ENCODE data around the gene ZNF747. TPM values are rescaled to one million over a fixed set of nuclear protein-coding genes. Genes with fewer than 3 reads are reported as not detected.
"Not testable (repeated sequence)": the region's sequence is repeated elsewhere in the genome, so short reads cannot be mapped to it uniquely, and the experiment has no call there.

ZNF747 gene
- total RNA-seq, 1 experiment from 2014 or later: 9.8 TPM

DNA sequence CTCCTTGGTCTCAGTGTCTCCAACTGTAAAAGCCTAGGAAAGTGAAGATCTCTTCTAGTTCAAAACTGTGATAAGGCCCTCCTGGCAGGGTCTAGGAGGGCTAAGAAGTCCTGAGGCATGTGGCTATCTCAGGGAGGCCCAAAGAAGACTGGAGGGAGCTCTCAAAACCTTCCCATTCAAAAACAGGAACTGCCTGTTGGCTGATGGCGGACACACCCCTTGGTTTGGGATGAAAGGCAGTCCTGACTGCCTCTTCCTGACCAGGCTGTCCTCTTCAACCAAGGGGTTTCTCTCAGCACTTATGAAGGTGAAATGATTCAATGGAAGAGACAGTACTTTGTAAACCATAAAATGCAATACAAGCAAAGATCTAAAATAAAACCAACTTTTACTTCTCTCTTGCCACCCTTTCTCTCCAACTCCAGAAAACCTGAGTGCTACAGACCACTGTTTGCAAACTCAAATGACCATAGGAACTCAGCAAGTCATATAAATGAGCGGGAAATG, 18.8 kb upstream of the ZNF747 start:
- no peaks in the 10 kb centered on the region for H3K9me2 ChIP-seq (replicated peaks; ENCODE audit: insufficient read depth, low read length)
- no peak for DNase-seq
- H2AFZ ChIP-seq (ENCODE audit: low read length): no peak overlapping the region
- H4K20me1 ChIP-seq (ENCODE audit: insufficient read depth, low read depth, low read length): no peaks in the 10 kb centered on the region
- no peak overlapping the region for H3K9ac ChIP-seq (ENCODE audit: low read length)
- H3K27me3 ChIP-seq (ENCODE audit: low read length): no peaks in the 10 kb centered on the region
- H3K36me3 ChIP-seq (ENCODE audit: insufficient read depth, low read length): peaks cover 5% of the 10 kb centered on the region; the same call in 1 of the 2 replicates
- H3K27ac ChIP-seq (ENCODE audit: low read length): no peak overlapping the region
- H3K9me3 ChIP-seq (ENCODE audit: low read length): no peaks in the 10 kb centered on the region
- peaks cover 15% of the 10 kb centered on the region for H3K79me2 ChIP-seq (ENCODE audit: low read length)
- H3K4me3 ChIP-seq (ENCODE audit: low read length): no peak overlapping the region
- peaks cover 5% of the 10 kb centered on the region for H3K4me1 ChIP-seq (ENCODE audit: low read length)
- H3K4me2 ChIP-seq (ENCODE audit: low read depth, low read length, poor library complexity, severe bottlenecking): no peak overlapping the region

DNA sequence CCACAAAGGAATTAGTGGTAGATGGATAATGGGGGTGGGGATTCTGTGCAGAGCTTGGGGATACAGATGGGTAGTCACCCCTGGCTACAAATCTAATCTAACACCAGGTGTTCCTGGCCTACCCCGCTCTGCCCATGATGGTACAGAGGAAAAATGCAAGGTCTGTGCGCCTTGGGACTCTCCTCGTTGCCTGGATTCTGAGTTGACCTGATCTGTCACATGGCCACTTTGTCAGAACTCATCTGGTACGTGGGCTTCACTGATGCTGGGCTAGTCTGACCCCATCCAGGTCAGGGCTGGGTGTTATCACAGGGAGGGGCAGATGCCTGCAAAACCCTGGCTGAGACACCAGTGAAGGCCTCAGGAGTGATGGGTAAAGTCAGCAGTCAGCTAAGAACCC, 18.3 kb upstream of the ZNF747 start:
- DNase-seq: no peak
- no peaks in the 10 kb centered on the region for H4K20me1 ChIP-seq (ENCODE audit: insufficient read depth, low read depth, low read length)
- no peaks in the 10 kb centered on the region for H3K9me2 ChIP-seq (replicated peaks; ENCODE audit: insufficient read depth, low read length)
- no peak overlapping the region for H3K4me2 ChIP-seq (ENCODE audit: low read depth, low read length, poor library complexity, severe bottlenecking)
- peaks cover 5% of the 10 kb centered on the region; the same call in 1 of the 2 replicates for H3K36me3 ChIP-seq (ENCODE audit: insufficient read depth, low read length)
- H3K27ac ChIP-seq (ENCODE audit: low read length): no peak overlapping the region
- H3K27me3 ChIP-seq (ENCODE audit: low read length): no peaks in the 10 kb centered on the region
- peaks cover 15% of the 10 kb centered on the region for H3K79me2 ChIP-seq (ENCODE audit: low read length)
- H3K9ac ChIP-seq (ENCODE audit: low read length): no peak overlapping the region
- H3K4me1 ChIP-seq (ENCODE audit: low read length): peaks cover 5% of the 10 kb centered on the region
- no peak overlapping the region for H3K4me3 ChIP-seq (ENCODE audit: low read length)
- no peaks in the 10 kb centered on the region for H3K9me3 ChIP-seq (ENCODE audit: low read length)
- no peak overlapping the region for H2AFZ ChIP-seq (ENCODE audit: low read length)

DNA sequence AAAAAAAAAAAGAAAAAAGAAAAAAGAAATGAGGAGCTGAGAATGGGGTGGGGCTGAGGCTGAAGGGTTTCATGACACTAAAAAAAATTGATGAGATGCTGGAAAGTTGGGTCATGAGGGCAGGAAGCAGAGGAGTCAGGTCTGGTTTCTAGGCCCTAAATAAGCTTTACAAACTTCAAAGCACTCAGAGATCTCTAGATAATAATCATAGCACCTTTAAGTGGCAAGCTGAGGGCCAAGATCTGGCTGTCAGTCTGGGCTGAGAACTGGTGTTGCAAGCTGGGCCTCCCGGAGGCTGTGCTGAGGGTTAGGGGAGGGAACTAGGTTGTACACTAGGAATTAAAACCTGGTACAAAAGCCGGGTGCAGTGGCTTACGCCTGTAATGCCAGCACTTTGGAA, 17.1 kb upstream of the ZNF747 start:
- Histone ChIP-seq H3K9ac (ENCODE audit: low read length) (no peak overlapping the region), H3K79me2 (ENCODE audit: low read length) (peaks cover 5% of the 10 kb centered on the region), H3K9me2 (replicated peaks; ENCODE audit: insufficient read depth, low read length) (no peaks in the 10 kb centered on the region), H3K9me3 (ENCODE audit: low read length) (no peaks in the 10 kb centered on the region), H4K20me1 (ENCODE audit: insufficient read depth, low read depth, low read length) (no peaks in the 10 kb centered on the region), H3K4me1 (ENCODE audit: low read length) (no peaks in the 10 kb centered on the region), H3K4me3 (ENCODE audit: low read length) (no peak overlapping the region), H3K27me3 (ENCODE audit: low read length) (no peaks in the 10 kb centered on the region), H3K36me3 (ENCODE audit: insufficient read depth, low read length) (peaks cover 5% of the 10 kb centered on the region; the same call in 1 of the 2 replicates), H2AFZ (ENCODE audit: low read length) (no peak overlapping the region), H3K4me2 (ENCODE audit: low read depth, low read length, poor library complexity, severe bottlenecking) (no peak overlapping the region), H3K27ac (ENCODE audit: low read length) (no peak overlapping the region)
- no peak for DNase-seq

DNA sequence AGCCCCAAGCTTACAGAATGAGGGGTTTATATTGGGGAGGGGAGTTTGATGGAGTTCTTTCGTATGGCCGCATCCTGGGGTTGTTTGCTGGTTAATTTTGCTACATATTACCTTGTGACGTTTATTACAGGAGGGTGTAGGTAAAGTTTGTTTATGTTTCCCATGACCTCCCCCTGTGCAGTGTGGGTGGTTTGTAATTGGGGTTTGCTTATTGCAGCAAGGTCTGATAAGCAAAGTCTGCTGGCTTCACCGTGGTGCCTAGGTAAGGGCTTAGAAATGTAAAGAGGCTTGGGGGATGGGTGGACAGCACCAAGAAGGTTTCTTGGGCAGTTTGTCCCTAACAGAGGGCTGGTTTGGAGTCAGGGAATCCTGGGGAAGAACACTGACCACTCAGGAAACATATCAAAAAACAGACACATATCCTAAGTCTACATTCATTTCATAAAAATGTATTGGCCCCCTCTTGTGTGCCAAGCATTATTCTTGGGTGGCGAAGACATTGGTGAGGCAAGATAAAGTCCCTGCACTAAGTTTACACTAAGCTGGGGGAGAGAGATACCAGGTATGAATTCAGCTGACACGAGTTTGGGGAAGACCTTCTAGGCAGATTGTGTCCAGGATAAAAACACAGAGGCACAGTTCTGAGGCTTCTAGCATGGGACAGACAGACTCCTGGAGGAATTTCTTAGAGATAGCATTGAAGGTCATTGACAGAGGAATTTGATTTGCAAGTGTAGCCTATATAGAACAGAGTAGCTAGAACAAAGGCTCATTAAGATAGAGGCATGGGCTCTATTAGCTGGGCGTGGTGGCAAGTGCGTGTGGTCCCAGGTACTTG, 14.0 kb upstream of the ZNF747 start:
- Histone ChIP-seq H3K27ac (ENCODE audit: low read length) (no peak overlapping the region), H3K4me1 (ENCODE audit: low read length) (no peaks in the 10 kb centered on the region), H3K36me3 (ENCODE audit: insufficient read depth, low read length) (peaks cover 2% of the 10 kb centered on the region; the same call in 1 of the 2 replicates), H4K20me1 (ENCODE audit: insufficient read depth, low read depth, low read length) (no peaks in the 10 kb centered on the region), H3K4me3 (ENCODE audit: low read length) (no peak overlapping the region), H3K9me2 (replicated peaks; ENCODE audit: insufficient read depth, low read length) (no peaks in the 10 kb centered on the region), H2AFZ (ENCODE audit: low read length) (no peak overlapping the region), H3K9me3 (ENCODE audit: low read length) (no peaks in the 10 kb centered on the region), H3K79me2 (ENCODE audit: low read length) (no peaks in the 10 kb centered on the region), H3K9ac (ENCODE audit: low read length) (no peak overlapping the region), H3K4me2 (ENCODE audit: low read depth, low read length, poor library complexity, severe bottlenecking) (no peak overlapping the region), H3K27me3 (ENCODE audit: low read length) (no peaks in the 10 kb centered on the region)
- no peak for DNase-seq

DNA sequence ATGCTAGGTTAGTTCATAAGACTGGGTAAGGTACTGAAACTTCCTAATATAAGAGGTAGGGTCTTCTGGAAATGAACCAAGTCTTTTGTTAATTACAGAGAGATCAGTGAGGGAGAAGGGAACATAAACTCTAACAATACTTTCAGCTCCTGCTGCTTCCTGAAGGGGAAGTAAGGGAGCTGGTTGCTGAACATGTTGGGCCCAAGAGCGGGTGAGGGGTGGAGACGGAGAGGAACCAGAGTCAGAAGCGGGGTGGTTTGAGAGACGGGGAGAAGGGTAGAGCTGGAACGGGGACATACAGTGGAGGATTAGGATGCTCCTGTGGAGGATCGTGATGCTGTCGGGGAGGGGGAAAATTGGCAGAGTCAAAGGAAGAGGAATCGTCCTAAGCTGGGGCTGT, 11.5 kb upstream of the ZNF747 start:
- H2AFZ ChIP-seq (ENCODE audit: low read length): no peak overlapping the region
- H3K4me1 ChIP-seq (ENCODE audit: low read length): no peaks in the 10 kb centered on the region
- no peaks in the 10 kb centered on the region for H3K79me2 ChIP-seq (ENCODE audit: low read length)

DNA sequence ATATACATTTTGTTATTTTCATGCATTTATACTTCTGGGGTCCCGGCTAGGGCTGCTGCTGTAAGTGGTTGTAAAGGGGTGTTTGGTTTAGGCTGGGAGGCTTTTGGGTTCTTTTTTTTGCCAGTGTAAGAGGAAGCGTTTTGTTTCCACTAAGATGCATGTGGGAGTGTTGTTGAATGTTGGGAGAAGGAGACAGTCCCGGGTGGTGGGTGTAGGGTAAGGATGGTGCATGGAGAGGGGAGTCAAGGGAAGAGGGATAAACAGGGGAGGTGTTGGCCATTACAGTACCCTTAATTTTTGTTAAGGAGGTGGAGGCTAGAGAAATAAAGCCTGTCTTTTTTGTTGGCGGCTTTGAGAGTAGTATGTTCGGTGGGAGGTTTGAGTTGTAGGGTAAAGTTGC, 8.4 kb upstream of the ZNF747 start:
- no peak for DNase-seq
- Histone ChIP-seq H2AFZ (ENCODE audit: low read length) (no peak overlapping the region), H3K36me3 (ENCODE audit: insufficient read depth, low read length) (no peaks in the 10 kb centered on the region), H3K79me2 (ENCODE audit: low read length) (no peaks in the 10 kb centered on the region), H3K27me3 (ENCODE audit: low read length) (no peaks in the 10 kb centered on the region), H3K4me3 (ENCODE audit: low read length) (no peak overlapping the region), H4K20me1 (ENCODE audit: insufficient read depth, low read depth, low read length) (no peaks in the 10 kb centered on the region), H3K27ac (ENCODE audit: low read length) (no peak overlapping the region), H3K9me3 (ENCODE audit: low read length) (no peaks in the 10 kb centered on the region), H3K9ac (ENCODE audit: low read length) (no peak overlapping the region), H3K9me2 (replicated peaks; ENCODE audit: insufficient read depth, low read length) (no peaks in the 10 kb centered on the region), H3K4me1 (ENCODE audit: low read length) (peaks cover 22% of the 10 kb centered on the region), H3K4me2 (ENCODE audit: low read depth, low read length, poor library complexity, severe bottlenecking) (no peak overlapping the region)

More for the DNA sequence above, 11.5 kb upstream of the ZNF747 start:
- no peaks in the 10 kb centered on the region for H4K20me1 ChIP-seq (ENCODE audit: insufficient read depth, low read depth, low read length)
- H3K36me3 ChIP-seq (ENCODE audit: insufficient read depth, low read length): no peaks in the 10 kb centered on the region
- no peak overlapping the region for H3K4me3 ChIP-seq (ENCODE audit: low read length)
- no peak overlapping the region for H3K27ac ChIP-seq (ENCODE audit: low read length)
- H3K9me3 ChIP-seq (ENCODE audit: low read length): no peaks in the 10 kb centered on the region
- DNase-seq: no peak
- no peaks in the 10 kb centered on the region for H3K27me3 ChIP-seq (ENCODE audit: low read length)
- no peaks in the 10 kb centered on the region for H3K9me2 ChIP-seq (replicated peaks; ENCODE audit: insufficient read depth, low read length)
- H3K4me2 ChIP-seq (ENCODE audit: low read depth, low read length, poor library complexity, severe bottlenecking): no peak overlapping the region
- no peak overlapping the region for H3K9ac ChIP-seq (ENCODE audit: low read length)

DNA sequence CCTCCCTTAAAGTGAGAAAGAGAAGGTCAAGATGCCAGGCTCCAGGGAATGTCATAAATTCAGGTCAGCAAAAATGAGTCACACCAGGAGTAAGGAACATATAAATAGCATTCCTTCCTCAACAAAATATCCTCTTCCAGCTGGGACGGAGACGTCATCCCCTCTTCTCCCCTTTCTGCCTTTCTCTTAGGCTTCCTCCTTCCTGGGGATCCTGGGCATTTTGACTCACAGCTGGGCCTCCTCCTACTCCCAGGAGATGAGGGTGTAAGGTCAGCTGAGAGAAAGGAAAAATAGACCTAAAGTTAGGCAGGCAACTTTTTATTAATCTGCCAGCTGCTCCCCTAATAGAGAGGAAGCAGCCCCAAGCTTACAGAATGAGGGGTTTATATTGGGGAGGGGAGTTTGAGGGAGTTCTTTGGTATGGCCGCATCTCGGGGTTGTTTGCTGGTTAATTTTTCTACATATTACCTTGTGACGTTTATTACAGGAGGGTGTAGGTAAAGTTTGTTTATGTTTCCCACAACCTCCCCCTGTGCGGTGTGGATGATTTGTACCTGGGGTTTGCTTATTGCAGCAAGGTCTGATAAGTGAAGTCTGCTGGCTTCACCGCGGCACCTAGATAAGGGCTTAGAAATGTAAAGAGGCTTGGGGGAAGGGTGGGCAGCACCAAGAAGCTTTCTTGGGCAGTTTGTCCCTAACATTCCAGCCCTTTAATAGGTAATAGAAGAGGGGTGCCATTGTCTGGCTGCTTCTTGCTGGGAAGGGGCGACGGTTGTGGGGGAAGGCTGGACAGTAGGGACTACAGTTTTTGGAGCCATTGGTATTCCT, 7.1 kb upstream of the ZNF747 start:
- no peak for DNase-seq
- Histone ChIP-seq H3K27ac (ENCODE audit: low read length) (no peak overlapping the region), H3K9ac (ENCODE audit: low read length) (no peak overlapping the region), H3K79me2 (ENCODE audit: low read length) (no peaks in the 10 kb centered on the region), H4K20me1 (ENCODE audit: insufficient read depth, low read depth, low read length) (no peaks in the 10 kb centered on the region), H3K4me2 (ENCODE audit: low read depth, low read length, poor library complexity, severe bottlenecking) (no peak overlapping the region), H3K4me1 (ENCODE audit: low read length) (peaks cover 27% of the 10 kb centered on the region), H2AFZ (ENCODE audit: low read length) (no peak overlapping the region), H3K9me2 (replicated peaks; ENCODE audit: insufficient read depth, low read length) (no peaks in the 10 kb centered on the region), H3K27me3 (ENCODE audit: low read length) (no peaks in the 10 kb centered on the region), H3K9me3 (ENCODE audit: low read length) (no peaks in the 10 kb centered on the region), H3K36me3 (ENCODE audit: insufficient read depth, low read length) (no peaks in the 10 kb centered on the region), H3K4me3 (ENCODE audit: low read length) (no peak overlapping the region)

DNA sequence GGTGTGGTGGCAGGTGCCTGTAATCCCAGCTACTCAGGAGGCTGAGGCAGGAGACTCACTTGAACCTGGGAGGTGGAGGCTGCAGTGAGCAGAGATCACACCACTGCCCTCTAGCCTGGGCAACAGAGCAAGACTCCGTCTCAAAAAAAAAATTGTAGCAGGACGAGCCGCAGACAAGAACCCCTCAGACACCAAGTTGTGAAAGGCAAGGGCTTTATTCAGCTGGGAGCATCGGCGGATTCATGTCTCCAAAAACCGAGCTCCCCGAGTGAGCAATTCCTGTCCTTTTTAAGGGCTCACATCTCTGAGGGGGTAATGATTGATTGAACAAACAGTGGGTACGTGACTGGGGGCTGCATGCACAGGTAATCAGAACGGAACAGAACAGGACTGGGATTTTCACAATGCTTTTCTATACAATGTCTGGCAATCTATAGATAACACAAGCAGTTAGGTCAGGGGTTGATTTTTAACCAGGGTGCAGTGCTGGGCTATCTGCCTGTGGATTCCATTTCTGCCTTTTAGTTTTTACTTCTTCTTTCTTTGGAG, 6.3 kb upstream of the ZNF747 start:
- H3K9me3 ChIP-seq (ENCODE audit: low read length); H3K36me3 ChIP-seq (ENCODE audit: insufficient read depth, low read length); H3K4me3 ChIP-seq (ENCODE audit: low read length); H4K20me1 ChIP-seq (ENCODE audit: insufficient read depth, low read depth, low read length); DNase-seq; H3K4me2 ChIP-seq (ENCODE audit: low read depth, low read length, poor library complexity, severe bottlenecking); H3K9ac ChIP-seq (ENCODE audit: low read length); H2AFZ ChIP-seq (ENCODE audit: low read length); H3K79me2 ChIP-seq (ENCODE audit: low read length); H3K9me2 ChIP-seq (replicated peaks; ENCODE audit: insufficient read depth, low read length); H3K27ac ChIP-seq (ENCODE audit: low read length); H3K27me3 ChIP-seq (ENCODE audit: low read length): not testable (repeated sequence)
- peaks cover 34% of the 10 kb centered on the region for H3K4me1 ChIP-seq (ENCODE audit: low read length)
